Right ventricle myocardium inferior (tissue), 1 donor: ENCODE results near the gene CLEC16A. TPM values are rescaled to one million over a fixed set of nuclear protein-coding genes. Genes with fewer than 3 reads are reported as not detected.

Experiments
- ATAC-seq: fragments of 200-7000 bp; cut with Tn5 transposase; one replicate; pipeline ENCODE4 v1.9.1; 2020; ENCODE audit warnings: mild to moderate bottlenecking, moderate library complexity
- DNase-seq: peaks from one replicate; pipeline ENCODE4 v3.0.0; 2021; ENCODE audit errors: missing footprints
- intact Hi-C: fragments of 100-400 bp; cut with DNase I; formaldehyde crosslinking; loops from one replicate; pipeline ENCODE4 v1.11.0; 2022
- total RNA-seq: library from RNA; stranded (reverse); fragmentation: NEBNext Ultra II Directional; extraction: Animal tissue kit (Norgen Biotek cat#: 25700); gene quantifications from one replicate; pipeline ENCODE4 v1.2.1, GENCODE V29; 2021
- donor health status: DM: no; HTN: yes; CAD: no; lungs with severe emphysema.

CLEC16A gene
- total RNA-seq, 1 donor from 2014 or later, result 23.0 TPM

DNA sequence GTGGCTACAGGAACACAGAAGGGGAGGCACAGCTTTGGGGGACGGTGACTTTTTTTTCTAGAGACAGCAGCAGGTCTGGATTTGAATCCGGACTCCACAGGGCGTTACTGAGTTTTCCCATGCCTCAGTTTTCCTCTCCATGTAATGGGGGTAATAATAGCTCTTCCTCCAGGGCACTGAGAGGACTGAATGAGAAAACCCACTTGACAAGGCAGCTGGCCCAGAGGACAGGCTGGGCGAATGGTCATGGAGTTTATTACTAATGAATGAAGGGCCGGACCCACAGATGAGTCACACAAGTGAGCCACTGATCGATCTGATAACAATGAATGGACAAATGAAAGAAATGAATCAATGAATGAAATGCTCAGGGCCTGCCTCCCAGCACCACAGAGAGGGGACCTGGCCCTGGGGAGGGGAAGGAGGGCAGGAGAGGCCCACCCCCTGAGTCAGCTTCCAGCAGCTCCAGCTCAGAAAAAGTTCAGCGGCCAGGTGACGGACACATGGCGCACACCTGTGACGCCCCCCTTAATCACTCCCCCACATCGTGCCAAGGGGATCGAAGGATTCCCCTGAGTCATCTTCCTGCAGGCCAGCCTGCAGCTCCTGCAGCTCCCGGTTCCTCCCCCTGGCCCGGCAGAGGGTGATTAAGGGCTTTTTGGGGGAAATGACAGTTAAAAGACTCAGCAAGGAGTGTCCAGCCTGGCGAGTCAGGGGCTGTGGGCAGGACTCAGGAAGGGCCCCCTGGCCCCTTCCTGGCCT is 257.3 kb downstream of the CLEC16A start:
- peak; percentile 66 for DNase-seq
- intact Hi-C loops, result no loop called here
- no peak for ATAC-seq

DNA sequence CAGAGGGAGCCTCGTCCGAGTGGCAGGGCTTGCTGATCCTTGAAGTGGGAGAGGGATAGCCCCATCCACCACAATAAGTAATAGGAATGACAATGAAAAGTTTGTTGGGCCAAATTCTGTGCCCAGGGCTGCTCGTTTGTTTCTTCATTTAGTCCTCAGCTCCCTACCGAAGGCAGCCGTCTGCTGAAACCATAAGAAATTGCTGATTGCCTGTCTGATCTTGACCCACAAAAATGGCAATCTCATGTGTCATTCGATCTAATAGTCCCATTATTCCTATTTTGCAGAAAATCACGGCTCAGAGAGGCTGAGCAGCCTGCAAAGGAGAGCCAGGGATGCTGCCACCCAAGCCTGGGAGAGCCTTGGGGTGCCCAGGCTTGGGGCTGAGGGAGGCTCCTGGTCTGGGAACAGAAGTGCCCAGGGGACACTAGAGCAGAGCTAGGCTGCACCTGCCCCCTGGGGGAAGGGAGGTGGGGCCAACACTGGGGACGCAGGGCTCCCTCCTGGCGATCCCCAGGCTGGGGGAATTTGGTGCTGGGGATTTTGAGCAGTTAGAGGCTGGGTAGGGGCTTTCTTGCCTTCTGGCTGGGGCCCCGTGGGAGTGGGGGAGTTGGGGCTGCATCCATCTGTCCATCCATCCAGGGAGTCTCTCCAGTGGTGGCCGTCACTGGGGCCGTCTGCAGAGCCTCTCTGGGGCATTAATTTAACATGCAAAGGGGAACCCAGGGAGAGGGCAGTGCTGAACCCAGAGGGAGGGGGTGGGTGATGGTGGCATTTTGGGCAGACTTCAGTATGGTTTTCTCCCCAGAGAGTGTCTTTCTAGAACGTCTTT is 258.1 kb downstream of the CLEC16A start:
- intact Hi-C loops, result no loop called here
- DNase-seq, result no peak
- no peak for ATAC-seq

- DNase-seq (peak; percentile 20), ATAC-seq (no peak)
- intact Hi-C loops, result no loop called here
These were observed 258.8 kb downstream of the CLEC16A start for GRCh38 chr16:11203111-11203623.

- intact Hi-C loops, result no loop called here
- DNase-seq (no peak), ATAC-seq (no peak)
These were observed 260.2 kb downstream of the CLEC16A start for GRCh38 chr16:11204513-11205047.

GRCh38 chr16:11205065-11205699 is 260.8 kb downstream of the CLEC16A start:
- intact Hi-C loops, result no loop called here
- ATAC-seq, result peak; percentile 24
- DNase-seq, result peak; percentile 33

DNA sequence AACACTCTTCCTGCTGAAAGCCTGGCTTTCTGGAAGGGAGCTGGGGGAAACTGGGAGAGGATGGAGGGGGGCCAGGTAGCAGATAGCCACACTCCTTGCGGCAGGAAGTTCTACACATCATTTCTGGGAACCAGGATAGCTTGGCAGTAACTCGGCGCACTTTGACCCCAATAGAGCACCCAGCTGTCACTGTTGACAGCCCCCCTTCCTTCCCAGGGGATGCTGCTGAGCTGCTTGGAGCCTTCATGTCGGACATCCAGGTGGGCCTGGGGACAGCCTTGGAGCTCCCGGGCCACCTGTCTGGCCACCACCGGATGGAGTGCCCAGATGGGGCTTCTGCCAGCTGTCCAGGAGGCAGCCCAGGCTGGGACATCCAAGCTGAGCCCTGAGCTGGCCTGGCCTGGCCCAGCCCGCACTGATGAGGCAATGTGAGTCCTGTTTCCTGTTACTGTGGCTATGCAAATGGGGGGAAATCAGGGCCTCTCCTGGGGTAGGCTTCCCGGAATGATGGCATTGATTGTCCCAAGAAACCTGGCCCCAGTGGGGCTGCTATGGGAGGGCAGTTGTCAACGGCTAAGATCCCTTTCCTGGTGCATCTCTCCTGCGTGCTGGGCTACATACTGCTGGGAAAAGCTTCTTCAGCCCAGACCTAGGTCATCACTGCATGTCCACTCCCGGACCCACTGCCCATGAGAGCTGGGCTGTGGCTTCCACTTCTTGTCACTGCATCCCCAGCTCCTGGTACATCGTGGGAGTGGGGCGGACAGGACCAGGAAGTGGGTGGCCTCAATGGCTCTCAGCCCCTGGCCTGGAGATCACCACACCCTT is 261.6 kb downstream of the CLEC16A start:
- ATAC-seq, result peak; percentile 65
- intact Hi-C loops, result no loop called here
- DNase-seq, result peak; percentile 71

DNA sequence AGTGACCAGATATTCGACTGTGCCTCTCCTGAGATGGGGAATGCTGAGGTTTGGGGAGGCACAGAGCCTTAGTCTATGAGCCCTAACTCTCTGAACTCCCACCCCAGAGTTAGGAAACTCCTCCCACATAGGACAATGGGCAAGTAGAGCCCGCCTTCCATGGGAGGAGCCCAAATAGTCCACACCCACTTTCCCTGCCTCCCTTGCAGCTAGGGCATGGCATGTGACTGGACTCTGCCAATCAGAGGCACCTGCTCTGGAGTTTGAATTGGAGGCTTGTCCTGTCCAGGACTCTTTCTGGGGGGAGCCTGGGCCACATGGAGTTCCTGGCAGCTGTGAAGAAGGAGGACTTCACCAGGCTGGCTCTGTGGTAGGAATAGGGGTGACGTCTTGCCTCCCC is 263.3 kb downstream of the CLEC16A start:
- intact Hi-C loops, result no loop called here
- no peak for ATAC-seq
- peak; percentile 14 for DNase-seq

DNA sequence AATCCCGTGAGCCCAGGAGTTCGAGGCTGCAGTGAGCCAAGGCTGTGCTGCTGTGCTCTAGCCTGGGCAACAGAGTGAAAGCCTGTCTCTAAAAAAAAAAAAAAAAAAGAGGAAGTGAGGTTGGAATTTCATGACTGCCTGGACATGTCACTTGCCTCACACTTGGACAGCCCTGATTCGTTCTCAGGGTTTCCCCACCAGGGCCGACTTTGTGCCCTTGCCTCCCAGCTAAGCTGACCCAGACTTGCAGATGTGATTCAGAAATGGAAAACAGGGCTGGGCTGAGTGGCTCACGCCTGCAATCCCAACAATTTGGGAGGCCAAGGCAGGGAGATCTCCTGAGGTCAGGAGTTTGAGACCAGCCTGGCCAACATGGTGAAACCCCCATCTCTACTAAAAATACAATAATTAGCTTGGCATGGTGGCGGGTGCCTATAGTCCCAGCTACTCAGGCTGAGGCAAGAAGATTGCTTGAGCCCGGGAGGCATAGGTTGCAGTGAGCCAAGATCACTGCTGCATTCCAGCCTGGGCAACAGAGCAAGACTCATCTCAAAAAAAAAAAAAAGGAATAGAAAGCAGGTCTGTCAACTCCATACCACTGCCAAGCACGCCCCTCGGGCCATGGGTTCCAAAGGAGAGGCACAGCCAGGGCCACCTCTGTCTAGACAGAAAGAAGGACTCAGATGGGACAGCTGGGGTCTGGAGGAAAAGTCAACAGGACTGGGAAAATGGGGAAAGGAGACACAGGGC is 264.7 kb downstream of the CLEC16A start:
- ATAC-seq, result no peak
- peak; percentile 55 for DNase-seq
- intact Hi-C loops, result no loop called here

DNA sequence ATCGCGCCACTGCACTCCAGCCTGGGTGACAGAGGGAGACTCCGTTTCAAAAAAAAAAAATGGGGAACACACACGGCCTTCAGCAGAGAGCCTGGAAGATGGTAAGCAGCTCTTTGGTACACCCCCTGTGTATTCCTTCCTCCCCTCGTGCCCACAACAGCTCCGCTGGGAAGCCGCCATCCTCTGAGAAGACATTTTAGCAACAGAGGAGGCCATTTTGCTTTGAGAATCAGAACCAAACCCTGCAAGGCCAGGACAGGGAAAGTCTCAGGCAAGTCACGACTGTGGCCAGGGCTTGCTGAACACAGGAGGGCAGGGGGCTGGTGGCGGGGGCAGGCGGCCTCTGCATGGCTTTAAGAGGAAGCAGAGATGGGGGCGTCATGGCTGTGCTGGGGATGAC is 265.9 kb downstream of the CLEC16A start:
- intact Hi-C loops, result no loop called here
- no peak for ATAC-seq

DNA sequence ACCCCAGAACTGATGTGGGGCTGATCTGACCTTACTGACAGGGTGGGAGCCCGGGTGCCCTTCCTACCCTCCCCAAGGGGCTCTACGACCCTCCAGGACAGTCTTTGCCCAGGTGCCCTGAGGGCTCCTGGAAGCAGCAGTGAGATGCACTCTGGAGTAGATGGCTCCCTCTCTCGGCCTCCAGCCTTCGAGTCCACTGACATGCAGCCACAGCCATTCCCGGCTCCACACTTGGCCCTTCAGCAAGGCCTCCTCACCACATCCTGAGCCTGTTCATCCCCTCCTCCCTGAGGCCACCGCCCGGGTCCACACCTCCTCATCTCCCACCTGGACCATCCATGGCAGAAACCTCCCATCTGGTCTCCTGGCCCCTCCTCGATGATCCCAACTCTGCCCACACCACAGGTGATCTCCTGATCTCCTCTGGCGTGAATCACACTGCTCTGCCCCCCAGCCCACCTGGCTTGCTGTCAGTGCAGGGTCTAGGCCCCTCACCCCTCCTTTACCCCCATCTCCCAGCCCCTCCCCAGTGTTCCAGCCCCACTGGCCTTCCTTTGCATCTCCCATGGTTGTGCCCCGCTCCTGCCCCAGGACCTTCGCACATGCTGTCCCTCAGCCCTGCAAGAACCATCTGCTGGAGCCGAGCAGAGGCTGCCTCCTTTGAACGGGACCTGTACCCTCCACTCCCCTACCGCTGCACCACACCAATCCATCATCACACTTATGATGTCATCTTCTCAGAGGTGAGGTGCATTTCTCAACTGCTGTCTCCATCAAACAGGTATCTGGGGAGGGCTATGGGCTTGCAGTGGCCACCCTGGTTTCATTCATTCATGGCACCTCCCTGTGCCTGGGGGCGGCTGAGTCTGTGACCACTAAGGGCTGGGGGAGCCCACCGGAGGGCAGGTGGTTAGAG is 267.0 kb downstream of the CLEC16A start:
- DNase-seq, result no peak
- intact Hi-C loops, result no loop called here
- ATAC-seq, result no peak

More for the DNA sequence above, 265.9 kb downstream of the CLEC16A start:
- DNase-seq, result peak; percentile 5

- DNase-seq (no peak), ATAC-seq (peak; percentile 24)
- intact Hi-C loops, result no loop called here
These were observed 267.8 kb downstream of the CLEC16A start for GRCh38 chr16:11211977-11212797.

- DNase-seq, result no peak
- ATAC-seq, result peak; percentile 41
- intact Hi-C loops, result no loop called here
These were observed 268.4 kb downstream of the CLEC16A start for GRCh38 chr16:11212798-11213196.

DNA sequence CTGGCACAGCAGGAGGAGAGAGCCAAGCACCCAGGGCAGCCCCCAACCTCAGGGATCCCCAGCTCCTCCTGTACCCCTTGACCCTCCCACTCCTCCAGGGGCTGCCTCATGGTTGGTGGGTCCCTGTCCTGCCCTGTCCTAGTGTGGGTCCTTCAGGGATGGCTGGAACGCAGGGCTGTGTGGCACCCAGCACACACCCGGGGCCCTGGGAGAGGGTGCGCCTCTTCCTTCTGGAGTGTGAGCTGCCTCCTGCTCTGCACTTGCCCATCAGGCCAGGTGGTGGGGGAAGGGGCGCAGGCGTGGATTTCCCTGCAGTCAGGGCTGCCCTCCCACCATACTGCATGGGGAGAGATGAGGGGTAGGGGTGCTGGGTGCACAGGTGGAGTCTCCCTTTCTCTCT is 269.0 kb downstream of the CLEC16A start:
- no peak for ATAC-seq
- intact Hi-C loops, result no loop called here
- DNase-seq, result no peak

DNA sequence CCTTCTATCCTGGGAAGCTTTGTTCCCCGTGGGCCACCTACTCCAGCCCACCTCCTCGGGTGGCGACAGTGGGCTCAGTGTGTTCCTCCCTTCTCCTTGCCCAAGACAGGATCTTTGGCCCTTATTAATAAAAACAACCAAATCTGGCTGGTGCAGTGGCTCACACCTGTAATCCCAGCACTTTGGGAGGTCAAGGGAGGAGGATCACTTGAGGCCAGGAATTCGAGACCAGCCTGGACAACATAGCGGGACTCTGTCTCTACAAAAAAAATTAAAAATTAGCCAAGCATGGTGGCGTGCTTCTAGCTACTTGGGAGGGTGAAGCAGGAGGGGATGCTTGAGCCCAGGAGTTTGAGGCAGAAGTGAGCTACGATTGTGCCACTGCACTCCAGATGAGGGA is 269.4 kb downstream of the CLEC16A start:
- intact Hi-C loops, result no loop called here
- ATAC-seq (no peak), DNase-seq (no peak)

DNA sequence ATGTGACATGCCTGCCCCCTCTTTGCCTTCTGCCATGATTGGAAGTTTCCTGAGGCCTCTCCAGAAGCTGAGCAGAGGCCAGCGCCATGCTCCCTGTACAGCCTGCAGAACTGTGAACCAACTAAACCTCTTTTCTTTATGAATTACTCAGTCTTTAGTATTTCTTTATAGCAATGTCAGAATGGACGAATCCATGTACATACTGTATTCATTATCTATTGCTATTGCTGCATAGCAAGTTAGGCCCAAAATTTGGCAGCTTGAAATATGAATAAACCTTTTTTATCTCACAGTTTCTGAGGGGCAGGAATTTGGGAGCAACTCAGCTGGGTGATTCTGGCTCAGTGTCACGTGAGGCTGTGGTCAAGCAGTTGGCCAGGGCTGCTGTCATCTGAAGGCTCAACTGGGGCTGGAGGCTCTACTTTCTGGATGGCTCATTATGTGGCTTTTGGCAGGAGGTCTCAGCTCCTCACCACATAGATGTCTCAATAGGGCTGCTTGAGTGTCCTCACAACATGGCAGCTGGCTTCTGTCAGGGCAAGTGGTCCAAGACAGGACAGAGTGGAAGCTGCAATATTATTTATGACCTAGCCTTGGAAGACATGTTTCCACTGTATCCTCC is 271.7 kb downstream of the CLEC16A start:
- intact Hi-C loops, result no loop called here
- no peak for DNase-seq
- no peak for ATAC-seq
